NCI-H2171 treated with DMSO at 0.1 percent for 48 hours (cell line): ENCODE data around the gene CCDC47.
A peak's percentile ranks its signal among the peaks of the same experiment; 100 is the strongest.

Source experiments
- DNase-seq: peaks from one replicate; lab custom pipeline; 2025; lab: John Stamatoyannopoulos, UW

CCDC47 gene

GRCh38 chr17:63785556-63785955, 12.2 kb upstream of the CCDC47 start:
- DNase-seq = no peak

GRCh38 chr17:63783522-63783921, 10.1 kb upstream of the CCDC47 start:
- no peak for DNase-seq

GRCh38 chr17:63780928-63781327, 7.5 kb upstream of the CCDC47 start:
- no peak for DNase-seq

GRCh38 chr17:63780507-63780906, 7.1 kb upstream of the CCDC47 start:
- no peak for DNase-seq

GRCh38 chr17:63775420-63775819, 2.0 kb upstream of the CCDC47 start:
- DNase-seq = no peak

- DNase-seq = no peak
Measured at GRCh38 chr17:63774969-63775265, 1.5 kb upstream of the CCDC47 start.

- DNase-seq = peak; percentile 57
Measured at GRCh38 chr17:63774141-63774968, 958 bp upstream of the CCDC47 start, which contains the start of gene DDX42. DDX42 (plus strand) TSS chr17:63774170; CDS start chr17:63787050, 12,880 bp downstream.

- no peak for DNase-seq
Measured at GRCh38 chr17:63772801-63773271, 561 bp downstream of the CCDC47 start.

- DNase-seq = no peak
Measured at GRCh38 chr17:63768433-63768832, 5.0 kb downstream of the CCDC47 start.

GRCh38 chr17:63766754-63767153, 6.6 kb downstream of the CCDC47 start:
- no peak for DNase-seq

GRCh38 chr17:63764716-63765115, 8.7 kb downstream of the CCDC47 start:
- no peak for DNase-seq

GRCh38 chr17:63762161-63763078, 11.0 kb downstream of the CCDC47 start:
- DNase-seq = no peak

- DNase-seq = no peak
Measured at GRCh38 chr17:63760771-63761539, 12.4 kb downstream of the CCDC47 start.

- DNase-seq = no peak
Measured at GRCh38 chr17:63758428-63758827, 15.0 kb downstream of the CCDC47 start.

GRCh38 chr17:63754046-63754445, 19.4 kb downstream of the CCDC47 start:
- DNase-seq = no peak

GRCh38 chr17:63753215-63753614, 20.2 kb downstream of the CCDC47 start:
- DNase-seq = no peak

GRCh38 chr17:63752707-63753106, 20.7 kb downstream of the CCDC47 start:
- DNase-seq = no peak

GRCh38 chr17:63751806-63752205, 21.6 kb downstream of the CCDC47 start:
- no peak for DNase-seq

GRCh38 chr17:63741408-63742173, 31.8 kb downstream of the CCDC47 start, which contains the start of gene STRADA:
STRADA (minus strand) TSS chr17:63741799; CDS start chr17:63728369, 13,430 bp downstream.
- DNase-seq = peak; percentile 99

- no peak for DNase-seq
Measured at GRCh38 chr17:63741143-63741407, 32.3 kb downstream of the CCDC47 start.

GRCh38 chr17:63740464-63741142, 32.8 kb downstream of the CCDC47 start:
- no peak for DNase-seq
